Measurements from ENCODE around the gene SAMHD1. TPM values are rescaled to one million over a fixed set of nuclear protein-coding genes. Genes with fewer than 3 reads are reported as not detected.
A peak's percentile ranks its signal among the peaks of the same experiment; 100 is the strongest.
"Not testable (repeated sequence)": the region's sequence is repeated elsewhere in the genome, so short reads cannot be mapped to it uniquely, and the experiment has no call there.

Gene SAMHD1
- total RNA-seq, 1 donor = 32.6 TPM

DNA sequence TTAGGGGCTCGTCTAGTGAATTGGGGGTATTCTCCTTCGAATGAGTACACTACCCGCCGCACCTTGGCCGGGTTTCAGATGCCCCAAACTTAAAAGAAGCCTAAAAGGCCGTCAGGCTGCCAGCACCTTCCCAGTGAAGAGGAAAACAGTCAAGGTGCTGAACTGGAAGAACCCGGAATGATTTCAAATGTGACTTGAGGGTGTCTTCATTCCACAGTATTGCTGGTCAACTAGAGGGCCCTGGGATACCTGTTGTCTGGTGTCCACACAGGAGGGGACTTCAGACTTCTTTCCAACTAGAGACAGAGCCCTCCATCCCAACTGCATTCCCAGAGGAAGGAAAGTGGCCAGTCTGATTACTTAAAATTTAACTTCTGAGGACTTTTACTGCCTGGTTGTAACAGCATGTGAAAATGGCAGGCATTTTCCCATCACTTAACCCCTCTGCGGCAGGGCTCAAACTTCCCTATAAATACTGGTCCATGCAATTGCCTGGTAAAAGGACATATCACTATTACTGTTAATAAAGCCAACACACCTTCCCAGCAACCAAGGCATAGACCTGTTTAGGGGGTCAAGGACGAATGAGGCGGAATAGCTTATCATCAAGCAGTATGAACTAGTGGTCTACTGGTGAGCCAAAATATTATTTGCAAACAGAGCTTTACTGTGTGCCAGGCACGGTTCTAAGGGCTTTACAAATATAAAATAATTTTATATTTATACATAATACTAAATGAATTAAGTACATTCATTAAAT is 651 bp upstream of the SAMHD1 start:
- peak overlapping the region; percentile 89 for H3K4me2 ChIP-seq (ENCODE audit: insufficient read depth, low read length)
- TF ChIP-seq, protein P1, sequence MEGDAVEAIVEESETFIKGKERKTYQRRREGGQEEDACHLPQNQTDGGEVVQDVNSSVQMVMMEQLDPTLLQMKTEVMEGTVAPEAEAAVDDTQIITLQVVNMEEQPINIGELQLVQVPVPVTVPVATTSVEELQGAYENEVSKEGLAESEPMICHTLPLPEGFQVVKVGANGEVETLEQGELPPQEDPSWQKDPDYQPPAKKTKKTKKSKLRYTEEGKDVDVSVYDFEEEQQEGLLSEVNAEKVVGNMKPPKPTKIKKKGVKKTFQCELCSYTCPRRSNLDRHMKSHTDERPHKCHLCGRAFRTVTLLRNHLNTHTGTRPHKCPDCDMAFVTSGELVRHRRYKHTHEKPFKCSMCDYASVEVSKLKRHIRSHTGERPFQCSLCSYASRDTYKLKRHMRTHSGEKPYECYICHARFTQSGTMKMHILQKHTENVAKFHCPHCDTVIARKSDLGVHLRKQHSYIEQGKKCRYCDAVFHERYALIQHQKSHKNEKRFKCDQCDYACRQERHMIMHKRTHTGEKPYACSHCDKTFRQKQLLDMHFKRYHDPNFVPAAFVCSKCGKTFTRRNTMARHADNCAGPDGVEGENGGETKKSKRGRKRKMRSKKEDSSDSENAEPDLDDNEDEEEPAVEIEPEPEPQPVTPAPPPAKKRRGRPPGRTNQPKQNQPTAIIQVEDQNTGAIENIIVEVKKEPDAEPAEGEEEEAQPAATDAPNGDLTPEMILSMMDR (IDR thresholded peaks at IDR 0.05; ENCODE audit: extremely low read depth, low read depth, low read length) = no peak
- peak overlapping the region; percentile 13 for H3K27ac ChIP-seq (ENCODE audit: low read depth, low read length)
- H4K20me1 ChIP-seq (ENCODE audit: insufficient read depth, low read length) = no peaks in the 10 kb centered on the region
- H3K9me3 ChIP-seq (ENCODE audit: low read depth, low read length) = no peaks in the 10 kb centered on the region
- H3K4me3 ChIP-seq (ENCODE audit: insufficient read depth, low read length) = peak overlapping the region; percentile 100
- peaks cover 7% of the 10 kb centered on the region for H3K79me2 ChIP-seq (ENCODE audit: insufficient read depth, low read length)
- no peak for DNase-seq (ENCODE audit: insufficient read length, low spot score, missing footprints)
- H3K36me3 ChIP-seq (ENCODE audit: insufficient read depth, low read length) = no peaks in the 10 kb centered on the region
- peaks cover 3% of the 10 kb centered on the region for H3K4me1 ChIP-seq (ENCODE audit: insufficient read depth, low read length)
- H2AFZ ChIP-seq (ENCODE audit: low read length) = peak overlapping the region; percentile 100
- no peaks in the 10 kb centered on the region for H3K27me3 ChIP-seq (ENCODE audit: insufficient read depth, low read length)

- Histone ChIP-seq H3K27me3 (ENCODE audit: insufficient read depth, low read length) (no peaks in the 10 kb centered on the region), H3K79me2 (ENCODE audit: insufficient read depth, low read length) (peaks cover 7% of the 10 kb centered on the region), H2AFZ (ENCODE audit: low read length) (peak overlapping the region; percentile 100), H3K4me3 (ENCODE audit: insufficient read depth, low read length) (peak overlapping the region; percentile 100), H3K27ac (ENCODE audit: low read depth, low read length) (peak overlapping the region; percentile 60), H3K9me3 (ENCODE audit: low read depth, low read length) (no peaks in the 10 kb centered on the region), H3K4me2 (ENCODE audit: insufficient read depth, low read length) (peak overlapping the region; percentile 89), H3K36me3 (ENCODE audit: insufficient read depth, low read length) (no peaks in the 10 kb centered on the region), H4K20me1 (ENCODE audit: insufficient read depth, low read length) (no peaks in the 10 kb centered on the region), H3K4me1 (ENCODE audit: insufficient read depth, low read length) (peaks cover 3% of the 10 kb centered on the region)
- TF ChIP-seq, protein P1 (IDR thresholded peaks at IDR 0.05; ENCODE audit: extremely low read depth, low read depth, low read length) = no peak
- DNase-seq (ENCODE audit: insufficient read length, low spot score, missing footprints) = peak; percentile 89
Observed at GRCh38 chr20:36950414-36951197, 902 bp downstream of the SAMHD1 start.

- H3K9me3 ChIP-seq (ENCODE audit: low read depth, low read length) = no peaks in the 10 kb centered on the region
- DNase-seq (ENCODE audit: insufficient read length, low spot score, missing footprints) = peak; percentile 32
- H3K4me2 ChIP-seq (ENCODE audit: insufficient read depth, low read length) = no peak overlapping the region
- TF ChIP-seq, protein P1 (IDR thresholded peaks at IDR 0.05; ENCODE audit: extremely low read depth, low read depth, low read length) = no peak
- no peaks in the 10 kb centered on the region for H3K79me2 ChIP-seq (ENCODE audit: insufficient read depth, low read length)
- H2AFZ ChIP-seq (ENCODE audit: low read length) = no peak overlapping the region
- H4K20me1 ChIP-seq (ENCODE audit: insufficient read depth, low read length) = no peaks in the 10 kb centered on the region
- no peak overlapping the region for H3K27ac ChIP-seq (ENCODE audit: low read depth, low read length)
- H3K36me3 ChIP-seq (ENCODE audit: insufficient read depth, low read length) = no peaks in the 10 kb centered on the region
- no peak overlapping the region for H3K4me3 ChIP-seq (ENCODE audit: insufficient read depth, low read length)
- no peaks in the 10 kb centered on the region for H3K4me1 ChIP-seq (ENCODE audit: insufficient read depth, low read length)
- H3K27me3 ChIP-seq (ENCODE audit: insufficient read depth, low read length) = no peaks in the 10 kb centered on the region
Observed at GRCh38 chr20:36941401-36941835, 10.1 kb downstream of the SAMHD1 start.

- no peaks in the 10 kb centered on the region for H3K9me3 ChIP-seq (ENCODE audit: low read depth, low read length)
- no peak overlapping the region for H3K4me3 ChIP-seq (ENCODE audit: insufficient read depth, low read length)
- no peaks in the 10 kb centered on the region for H3K27me3 ChIP-seq (ENCODE audit: insufficient read depth, low read length)
- peaks cover 3% of the 10 kb centered on the region for H3K4me1 ChIP-seq (ENCODE audit: insufficient read depth, low read length)
- no peak for DNase-seq (ENCODE audit: insufficient read length, low spot score, missing footprints)
- no peaks in the 10 kb centered on the region for H3K36me3 ChIP-seq (ENCODE audit: insufficient read depth, low read length)
- no peak overlapping the region for H3K4me2 ChIP-seq (ENCODE audit: insufficient read depth, low read length)
- H3K27ac ChIP-seq (ENCODE audit: low read depth, low read length) = no peak overlapping the region
- TF ChIP-seq, protein P1 (IDR thresholded peaks at IDR 0.05; ENCODE audit: extremely low read depth, low read depth, low read length) = no peak
- no peaks in the 10 kb centered on the region for H4K20me1 ChIP-seq (ENCODE audit: insufficient read depth, low read length)
- H3K79me2 ChIP-seq (ENCODE audit: insufficient read depth, low read length) = no peaks in the 10 kb centered on the region
- H2AFZ ChIP-seq (ENCODE audit: low read length) = no peak overlapping the region
Observed at GRCh38 chr20:36937402-36937770, 14.1 kb downstream of the SAMHD1 start.

DNA sequence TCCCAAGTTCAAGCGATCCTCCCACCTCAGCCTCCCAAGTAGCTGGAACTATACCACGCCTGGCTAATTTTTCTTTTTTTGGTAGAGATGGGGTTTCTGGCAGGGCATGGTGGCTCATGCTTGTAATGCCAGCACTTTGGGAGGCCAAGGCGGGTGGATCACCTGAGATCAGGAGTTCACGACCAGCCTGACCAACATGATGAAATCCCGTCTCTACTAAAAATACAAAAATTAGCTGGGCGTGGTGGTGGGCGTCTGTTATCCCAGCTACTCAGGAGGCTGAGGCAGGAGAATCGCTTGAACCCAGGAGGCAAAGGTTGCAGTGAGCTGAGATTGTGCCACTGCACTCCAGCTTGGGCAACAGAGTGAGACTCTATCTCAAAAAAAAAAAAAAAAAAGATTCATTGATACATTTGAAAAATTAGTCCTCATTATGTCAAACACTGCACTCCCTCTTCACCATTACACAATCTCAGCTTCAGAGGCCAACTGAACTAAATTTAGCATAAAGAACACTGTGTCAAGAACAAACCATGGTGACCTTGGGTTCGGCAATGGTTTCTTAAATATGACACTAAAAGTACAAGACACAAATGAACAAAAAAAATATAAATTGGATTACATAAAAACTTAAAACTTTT is 14.6 kb downstream of the SAMHD1 start:
- H4K20me1 ChIP-seq (ENCODE audit: insufficient read depth, low read length); DNase-seq (ENCODE audit: insufficient read length, low spot score, missing footprints); H2AFZ ChIP-seq (ENCODE audit: low read length); H3K9me3 ChIP-seq (ENCODE audit: low read depth, low read length); H3K4me3 ChIP-seq (ENCODE audit: insufficient read depth, low read length); H3K36me3 ChIP-seq (ENCODE audit: insufficient read depth, low read length); H3K4me2 ChIP-seq (ENCODE audit: insufficient read depth, low read length); H3K27me3 ChIP-seq (ENCODE audit: insufficient read depth, low read length); H3K4me1 ChIP-seq (ENCODE audit: insufficient read depth, low read length); H3K27ac ChIP-seq (ENCODE audit: low read depth, low read length); H3K79me2 ChIP-seq (ENCODE audit: insufficient read depth, low read length): not testable (repeated sequence)

Data from osteoblast (primary cell).